ENCODE results near the gene FOXP1. TPM values are rescaled to one million over a fixed set of nuclear protein-coding genes. Genes with fewer than 3 reads are reported as not detected.

Gene FOXP1
- total and polyA plus RNA-seq, 2 of the 13 experiments (the other 11 are each of a cell fraction or from before 2014, with no cell fraction given): 40.4 to 59.0 TPM

DNA sequence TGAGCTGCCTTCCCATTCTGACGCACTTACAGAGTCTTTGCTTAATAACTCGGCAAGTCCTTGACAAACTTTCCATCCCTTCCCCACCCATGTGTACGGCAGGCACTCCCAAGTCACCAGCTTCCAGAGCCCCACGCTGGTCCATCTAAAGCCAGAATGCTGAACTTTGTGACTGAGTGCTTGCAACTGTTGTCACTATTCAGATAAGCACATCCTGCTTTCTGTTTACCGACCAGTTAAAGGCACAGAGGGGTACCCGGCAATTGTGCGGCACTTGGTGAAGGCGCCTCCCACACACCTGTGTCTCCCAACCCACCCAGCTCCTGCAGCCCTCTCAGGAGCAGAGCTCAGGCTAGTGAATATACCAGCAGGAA, 430.6 kb downstream of the FOXP1 start (continued):
- TF ChIP-seq NFE2L1 (CRISPR knock-in tag; IDR thresholded peaks at IDR 0.05; ENCODE audit: borderline replicate concordance) (no peak), GABPA (IDR thresholded peaks at IDR 0.05; ENCODE audit: low read depth, low read length) (no peak), GABPA (CRISPR knock-in tag; IDR thresholded peaks at IDR 0.05; ENCODE audit: low read depth) (peak; percentile 29; the same call in 1 of the 2 replicates), SPEN (CRISPR knock-in tag; IDR thresholded peaks at IDR 0.05; ENCODE audit: low read depth) (no peak), ATF1 (CRISPR knock-in tag; IDR thresholded peaks at IDR 0.05) (no peak), KDM5A (IDR thresholded peaks at IDR 0.05; ENCODE audit: borderline replicate concordance, low read length) (no peak), DMAP1 (CRISPR knock-in tag; IDR thresholded peaks at IDR 0.05) (peak; percentile 62; the same call in 1 of the 2 replicates), AGO1 (IDR thresholded peaks at IDR 0.05; ENCODE audit: low read depth, low read length, poor library complexity, severe bottlenecking) (no peak), THYN1 (CRISPR knock-in tag; IDR thresholded peaks at IDR 0.05; ENCODE audit: borderline replicate concordance, low read depth) (no peak), JUND (CRISPR knock-in tag; IDR thresholded peaks at IDR 0.05) (peak; percentile 72; the same call in 1 of the 2 replicates), BRCA1 (CRISPR knock-in tag; IDR thresholded peaks at IDR 0.05) (peak; percentile 63; the same call in 1 of the 2 replicates), CEBPG (CRISPR knock-in tag; IDR thresholded peaks at IDR 0.05) (peak; percentile 78; the same call in 1 of the 2 replicates), ZNF350 (CRISPR knock-in tag; IDR thresholded peaks at IDR 0.05; ENCODE audit: borderline replicate concordance, low read depth) (peak; percentile 77; the same call in 1 of the 2 replicates)
- TF ChIP-seq, protein P1, sequence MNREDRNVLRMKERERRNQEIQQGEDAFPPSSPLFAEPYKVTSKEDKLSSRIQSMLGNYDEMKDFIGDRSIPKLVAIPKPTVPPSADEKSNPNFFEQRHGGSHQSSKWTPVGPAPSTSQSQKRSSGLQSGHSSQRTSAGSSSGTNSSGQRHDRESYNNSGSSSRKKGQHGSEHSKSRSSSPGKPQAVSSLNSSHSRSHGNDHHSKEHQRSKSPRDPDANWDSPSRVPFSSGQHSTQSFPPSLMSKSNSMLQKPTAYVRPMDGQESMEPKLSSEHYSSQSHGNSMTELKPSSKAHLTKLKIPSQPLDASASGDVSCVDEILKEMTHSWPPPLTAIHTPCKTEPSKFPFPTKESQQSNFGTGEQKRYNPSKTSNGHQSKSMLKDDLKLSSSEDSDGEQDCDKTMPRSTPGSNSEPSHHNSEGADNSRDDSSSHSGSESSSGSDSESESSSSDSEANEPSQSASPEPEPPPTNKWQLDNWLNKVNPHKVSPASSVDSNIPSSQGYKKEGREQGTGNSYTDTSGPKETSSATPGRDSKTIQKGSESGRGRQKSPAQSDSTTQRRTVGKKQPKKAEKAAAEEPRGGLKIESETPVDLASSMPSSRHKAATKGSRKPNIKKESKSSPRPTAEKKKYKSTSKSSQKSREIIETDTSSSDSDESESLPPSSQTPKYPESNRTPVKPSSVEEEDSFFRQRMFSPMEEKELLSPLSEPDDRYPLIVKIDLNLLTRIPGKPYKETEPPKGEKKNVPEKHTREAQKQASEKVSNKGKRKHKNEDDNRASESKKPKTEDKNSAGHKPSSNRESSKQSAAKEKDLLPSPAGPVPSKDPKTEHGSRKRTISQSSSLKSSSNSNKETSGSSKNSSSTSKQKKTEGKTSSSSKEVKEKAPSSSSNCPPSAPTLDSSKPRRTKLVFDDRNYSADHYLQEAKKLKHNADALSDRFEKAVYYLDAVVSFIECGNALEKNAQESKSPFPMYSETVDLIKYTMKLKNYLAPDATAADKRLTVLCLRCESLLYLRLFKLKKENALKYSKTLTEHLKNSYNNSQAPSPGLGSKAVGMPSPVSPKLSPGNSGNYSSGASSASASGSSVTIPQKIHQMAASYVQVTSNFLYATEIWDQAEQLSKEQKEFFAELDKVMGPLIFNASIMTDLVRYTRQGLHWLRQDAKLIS (CRISPR knock-in tag; IDR thresholded peaks at IDR 0.05): no peak
- TF ChIP-seq, protein P2, sequence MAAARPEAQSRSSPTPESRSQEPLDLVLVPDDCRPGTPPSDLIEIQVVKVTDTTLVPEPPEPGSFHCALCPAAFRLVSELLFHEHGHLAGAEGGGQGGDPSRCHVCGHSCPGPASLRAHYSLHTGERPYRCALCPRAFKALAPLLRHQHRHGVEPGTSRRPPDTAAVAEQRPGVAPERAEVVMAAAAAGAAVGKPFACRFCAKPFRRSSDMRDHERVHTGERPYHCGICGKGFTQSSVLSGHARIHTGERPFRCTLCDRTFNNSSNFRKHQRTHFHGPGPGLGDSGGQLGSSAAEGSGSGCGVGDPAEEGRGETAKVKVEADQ (CRISPR knock-in tag; IDR thresholded peaks at IDR 0.05; ENCODE audit: borderline replicate concordance): no peak
- TF ChIP-seq, protein P3, sequence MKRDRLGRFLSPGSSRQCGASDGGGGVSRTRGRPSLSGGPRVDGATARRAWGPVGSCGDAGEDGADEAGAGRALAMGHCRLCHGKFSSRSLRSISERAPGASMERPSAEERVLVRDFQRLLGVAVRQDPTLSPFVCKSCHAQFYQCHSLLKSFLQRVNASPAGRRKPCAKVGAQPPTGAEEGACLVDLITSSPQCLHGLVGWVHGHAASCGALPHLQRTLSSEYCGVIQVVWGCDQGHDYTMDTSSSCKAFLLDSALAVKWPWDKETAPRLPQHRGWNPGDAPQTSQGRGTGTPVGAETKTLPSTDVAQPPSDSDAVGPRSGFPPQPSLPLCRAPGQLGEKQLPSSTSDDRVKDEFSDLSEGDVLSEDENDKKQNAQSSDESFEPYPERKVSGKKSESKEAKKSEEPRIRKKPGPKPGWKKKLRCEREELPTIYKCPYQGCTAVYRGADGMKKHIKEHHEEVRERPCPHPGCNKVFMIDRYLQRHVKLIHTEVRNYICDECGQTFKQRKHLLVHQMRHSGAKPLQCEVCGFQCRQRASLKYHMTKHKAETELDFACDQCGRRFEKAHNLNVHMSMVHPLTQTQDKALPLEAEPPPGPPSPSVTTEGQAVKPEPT (CRISPR knock-in tag; IDR thresholded peaks at IDR 0.05; ENCODE audit: low read depth): no peak
- TF ChIP-seq, protein P4, sequence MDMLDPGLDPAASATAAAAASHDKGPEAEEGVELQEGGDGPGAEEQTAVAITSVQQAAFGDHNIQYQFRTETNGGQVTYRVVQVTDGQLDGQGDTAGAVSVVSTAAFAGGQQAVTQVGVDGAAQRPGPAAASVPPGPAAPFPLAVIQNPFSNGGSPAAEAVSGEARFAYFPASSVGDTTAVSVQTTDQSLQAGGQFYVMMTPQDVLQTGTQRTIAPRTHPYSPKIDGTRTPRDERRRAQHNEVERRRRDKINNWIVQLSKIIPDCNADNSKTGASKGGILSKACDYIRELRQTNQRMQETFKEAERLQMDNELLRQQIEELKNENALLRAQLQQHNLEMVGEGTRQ (IDR thresholded peaks at IDR 0.05; ENCODE audit: low read depth, low read length): no peak
- TF ChIP-seq, protein P4 (CRISPR knock-in tag; IDR thresholded peaks at IDR 0.05; ENCODE audit: borderline replicate concordance): no peak
- TF ChIP-seq, protein P5, sequence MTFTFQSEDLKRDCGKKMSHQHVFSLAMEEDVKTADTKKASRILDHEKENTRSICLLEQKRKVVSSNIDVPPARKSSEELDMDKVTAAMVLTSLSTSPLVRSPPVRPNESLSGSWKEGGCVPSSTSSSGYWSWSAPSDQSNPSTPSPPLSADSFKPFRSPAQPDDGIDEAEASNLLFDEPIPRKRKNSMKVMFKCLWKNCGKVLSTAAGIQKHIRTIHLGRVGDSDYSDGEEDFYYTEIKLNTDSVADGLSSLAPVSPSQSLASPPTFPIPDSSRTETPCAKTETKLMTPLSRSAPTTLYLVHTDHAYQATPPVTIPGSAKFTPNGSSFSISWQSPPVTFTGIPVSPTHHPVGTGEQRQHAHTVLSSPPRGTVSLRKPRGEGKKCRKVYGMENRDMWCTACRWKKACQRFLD (CRISPR knock-in tag; IDR thresholded peaks at IDR 0.05; ENCODE audit: borderline replicate concordance): no peak; the same call in 1 of the 2 replicates
